Measurements from ENCODE around the gene CCT3.
"Not testable (repeated sequence)": the region's sequence is repeated elsewhere in the genome, so short reads cannot be mapped to it uniquely, and the experiment has no call there.

The CCT3 gene

DNA sequence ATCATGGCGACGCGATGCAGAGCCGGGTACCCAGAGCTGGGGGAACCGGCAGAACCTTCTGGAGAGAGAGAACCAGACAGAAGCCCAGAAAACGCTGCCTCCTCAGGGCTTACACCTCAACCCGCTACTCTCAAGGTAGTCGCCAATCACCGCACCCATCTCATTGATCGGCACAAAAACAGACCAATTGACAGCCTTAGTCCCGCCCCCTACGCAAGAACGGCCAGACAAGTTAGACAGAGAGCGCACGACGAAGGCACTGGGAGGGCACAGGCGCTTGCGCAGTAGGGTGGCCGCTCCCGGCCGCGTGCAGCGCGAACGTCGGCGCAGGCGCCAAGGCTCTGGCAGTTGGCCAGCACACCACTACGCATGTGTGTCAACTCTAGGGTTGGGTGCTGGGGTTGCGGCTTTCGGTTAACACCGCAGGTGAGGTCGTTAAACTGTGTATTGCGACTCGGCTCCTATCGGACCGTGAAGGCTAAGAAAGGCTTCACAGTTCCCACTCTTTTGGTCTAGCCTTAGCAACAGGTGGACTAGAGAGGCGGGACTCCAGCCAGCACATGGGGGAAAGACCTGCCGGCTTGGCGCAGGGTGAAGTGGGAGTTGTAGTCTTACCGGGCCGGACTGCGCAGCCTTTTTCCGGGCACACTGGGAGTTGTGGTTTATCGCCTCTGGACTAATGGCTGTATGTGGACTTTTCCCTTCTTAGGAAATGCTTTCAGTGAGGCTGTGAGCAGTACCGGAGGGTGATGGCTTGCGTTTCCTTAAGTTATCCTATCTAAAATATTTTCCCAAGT, at the start of gene CCT3, which contains the start of gene TSACC:
TSS of gene CCT3 (minus strand) at position 113 of the 797 bp plus-strand sequence. CDS start at position 5, 108 bp downstream.
TSS of gene TSACC (plus strand) at position 347 of the 797 bp plus-strand sequence. CDS start 1,232 bp downstream, outside the sequence.
- peak; percentile 100 for DNase-seq

DNA sequence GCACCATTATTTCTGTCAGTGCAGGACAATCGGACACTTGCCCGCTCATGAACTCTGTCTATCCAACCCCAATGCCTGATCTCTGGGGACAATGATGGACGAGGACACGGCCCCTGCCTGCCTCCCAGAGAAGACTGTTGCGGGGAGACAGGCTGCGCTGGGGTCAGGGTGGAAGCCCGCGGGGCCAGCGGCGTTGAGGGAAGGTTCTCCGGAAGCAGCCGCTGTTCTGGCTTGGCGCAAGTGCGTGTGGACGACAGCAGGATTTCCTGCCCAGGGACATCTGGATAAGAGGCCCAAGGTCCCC, 49.7 kb upstream of the CCT3 start:
- DNase-seq: no peak

GRCh38 chr1:156386949-156387869, 49.1 kb upstream of the CCT3 start:
- DNase-seq: no peak

DNA sequence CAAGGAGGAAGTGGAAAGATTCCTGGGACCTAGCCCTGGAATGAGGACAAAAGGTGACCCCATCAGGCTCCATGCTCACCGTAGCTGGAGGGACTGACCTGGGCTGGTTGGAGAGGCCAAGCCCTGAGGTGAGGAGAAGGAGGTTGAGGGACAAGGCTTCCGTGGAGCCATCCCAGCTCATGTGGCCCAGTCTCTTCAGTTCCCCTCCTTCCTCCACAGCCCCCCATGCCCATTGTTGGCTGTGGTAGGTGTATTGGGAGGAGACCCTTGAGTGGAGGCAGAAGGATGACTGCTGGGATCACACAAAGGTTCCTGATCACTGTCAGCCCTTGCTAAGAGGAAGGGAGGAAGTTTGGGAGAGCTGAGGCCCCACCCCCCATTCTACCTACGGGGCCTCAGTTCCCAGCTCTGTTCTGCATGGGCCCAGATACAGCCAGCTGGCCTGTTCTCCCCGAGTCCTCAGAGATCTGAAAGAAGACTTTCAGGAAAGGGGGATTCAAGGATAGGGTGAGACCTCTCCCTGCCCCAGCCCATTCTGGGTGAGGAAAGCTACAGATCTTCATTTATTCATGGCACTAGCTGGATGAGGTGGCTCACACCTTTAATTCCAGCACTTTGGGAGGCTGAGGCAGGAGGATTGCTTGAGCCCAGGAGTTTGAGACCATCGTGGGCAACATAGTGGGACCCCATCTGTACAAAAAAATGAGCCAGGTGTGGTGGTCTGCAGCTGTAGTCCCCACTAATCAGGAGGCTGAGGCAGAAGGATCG, 48.2 kb upstream of the CCT3 start:
- no peak for DNase-seq

GRCh38 chr1:156385534-156386031, 47.5 kb upstream of the CCT3 start:
- peak; percentile 79 to 80 for DNase-seq

DNA sequence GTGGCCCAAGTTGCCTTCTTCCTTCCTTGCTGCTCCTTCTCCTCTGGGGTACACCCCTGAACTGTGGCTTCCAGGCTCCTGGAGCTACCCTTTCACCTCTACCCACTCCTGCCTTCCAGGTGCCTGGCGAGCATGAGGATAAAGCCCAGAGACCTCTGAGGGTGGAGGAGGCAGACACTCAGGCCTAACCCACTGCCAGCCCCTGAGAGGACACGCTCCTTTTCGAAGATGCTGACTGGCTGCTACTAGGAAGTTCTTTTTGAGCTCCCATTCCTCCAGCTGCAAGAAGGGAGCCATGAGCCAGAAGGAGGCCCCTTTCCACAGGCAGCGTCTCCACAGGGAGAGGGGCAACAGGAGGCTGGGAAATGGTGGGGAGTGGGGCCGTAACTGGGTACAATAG, 46.6 kb upstream of the CCT3 start:
- no peak for DNase-seq

DNA sequence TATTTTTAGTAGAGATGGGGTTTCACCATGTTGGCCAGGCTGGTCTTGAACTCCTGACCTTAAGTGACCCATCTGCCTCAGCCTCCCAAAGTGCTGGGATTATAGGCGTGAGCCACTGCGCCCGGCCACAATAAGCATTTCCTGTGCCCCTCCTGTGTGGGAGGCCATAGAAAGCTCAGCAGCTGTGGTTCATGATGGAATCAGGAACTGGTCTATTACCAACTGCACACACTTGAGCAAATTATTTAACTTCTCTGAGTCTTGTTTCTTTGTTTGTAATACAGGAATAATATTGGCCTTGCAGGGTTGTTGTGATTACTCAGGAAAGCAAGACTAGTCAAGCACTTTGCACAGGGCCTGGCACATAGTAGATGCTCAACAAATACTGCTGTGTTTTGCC, 45.9 kb upstream of the CCT3 start:
- no peak for DNase-seq

DNA sequence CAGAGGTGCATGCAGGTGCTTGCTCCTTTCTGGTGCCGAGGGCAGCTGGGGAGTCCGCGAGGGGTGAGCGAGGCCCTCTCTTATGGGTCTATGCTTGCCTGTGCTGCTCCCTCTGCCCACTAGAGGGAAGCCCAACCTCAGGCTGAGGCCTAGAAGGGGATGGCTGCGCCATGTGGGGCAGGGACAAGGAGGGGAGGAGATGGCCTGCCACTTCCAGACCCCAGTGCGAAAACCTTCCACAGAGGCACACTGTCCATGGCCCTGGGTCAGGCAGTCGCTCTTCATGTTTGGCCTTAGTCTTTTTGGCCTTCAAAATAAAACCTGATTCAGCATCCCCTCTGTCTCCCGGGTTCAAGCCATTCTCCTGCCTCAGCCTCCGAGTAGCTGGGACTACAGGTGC, 44.9 kb upstream of the CCT3 start:
- DNase-seq: peak; percentile 89 to 90

- DNase-seq: no peak
Measured at GRCh38 chr1:156382561-156382960, 44.5 kb upstream of the CCT3 start.

- DNase-seq: no peak
Measured at GRCh38 chr1:156379420-156380165, 41.5 kb upstream of the CCT3 start.

DNA sequence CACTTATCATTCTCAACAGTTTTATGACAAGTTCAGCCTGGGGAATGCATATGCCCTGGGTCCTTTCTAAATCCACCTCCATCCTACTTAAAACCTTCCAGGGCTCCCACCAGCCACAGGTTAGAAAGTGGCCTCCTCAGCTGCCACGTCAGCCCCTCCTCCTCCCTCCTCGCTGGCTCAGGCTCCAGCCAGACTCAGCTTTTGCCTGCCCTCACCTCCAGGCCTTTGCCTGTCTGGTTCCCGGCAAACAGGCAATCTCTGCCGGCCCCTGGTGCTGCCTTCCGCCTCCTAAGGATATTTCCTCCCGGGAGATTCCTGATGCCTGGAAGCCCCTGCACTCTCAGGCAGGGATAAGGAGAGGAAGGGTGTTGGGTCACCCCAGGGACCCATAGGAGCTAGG, 40.5 kb upstream of the CCT3 start:
- no peak for DNase-seq

- no peak for DNase-seq
Measured at GRCh38 chr1:156376958-156377919, 39.1 kb upstream of the CCT3 start.

GRCh38 chr1:156376146-156376545, 38.1 kb upstream of the CCT3 start:
- no peak for DNase-seq

DNA sequence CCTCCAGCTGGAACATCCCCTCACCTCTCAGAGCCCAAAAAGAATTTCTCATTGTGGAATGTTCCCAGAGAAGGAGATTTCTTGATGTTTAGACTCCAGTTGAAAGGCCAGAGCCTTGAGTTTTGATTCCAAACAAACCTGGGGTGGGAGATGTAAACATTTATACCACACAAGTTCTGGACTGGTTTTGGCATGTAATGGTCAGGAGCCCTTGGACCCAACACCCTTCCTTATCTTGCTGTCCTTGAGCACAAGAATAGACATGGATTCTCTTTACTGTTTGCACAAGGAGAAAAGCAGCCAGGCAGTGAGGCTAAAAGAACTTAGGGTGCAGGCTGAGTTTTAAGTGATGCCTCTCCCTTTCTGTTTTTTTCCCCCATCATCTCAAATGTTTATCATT, 35.5 kb upstream of the CCT3 start:
- no peak for DNase-seq

- no peak for DNase-seq
Measured at GRCh38 chr1:156372876-156373275, 34.8 kb upstream of the CCT3 start.

- no peak for DNase-seq
Measured at GRCh38 chr1:156372265-156372586, 34.1 kb upstream of the CCT3 start.

DNA sequence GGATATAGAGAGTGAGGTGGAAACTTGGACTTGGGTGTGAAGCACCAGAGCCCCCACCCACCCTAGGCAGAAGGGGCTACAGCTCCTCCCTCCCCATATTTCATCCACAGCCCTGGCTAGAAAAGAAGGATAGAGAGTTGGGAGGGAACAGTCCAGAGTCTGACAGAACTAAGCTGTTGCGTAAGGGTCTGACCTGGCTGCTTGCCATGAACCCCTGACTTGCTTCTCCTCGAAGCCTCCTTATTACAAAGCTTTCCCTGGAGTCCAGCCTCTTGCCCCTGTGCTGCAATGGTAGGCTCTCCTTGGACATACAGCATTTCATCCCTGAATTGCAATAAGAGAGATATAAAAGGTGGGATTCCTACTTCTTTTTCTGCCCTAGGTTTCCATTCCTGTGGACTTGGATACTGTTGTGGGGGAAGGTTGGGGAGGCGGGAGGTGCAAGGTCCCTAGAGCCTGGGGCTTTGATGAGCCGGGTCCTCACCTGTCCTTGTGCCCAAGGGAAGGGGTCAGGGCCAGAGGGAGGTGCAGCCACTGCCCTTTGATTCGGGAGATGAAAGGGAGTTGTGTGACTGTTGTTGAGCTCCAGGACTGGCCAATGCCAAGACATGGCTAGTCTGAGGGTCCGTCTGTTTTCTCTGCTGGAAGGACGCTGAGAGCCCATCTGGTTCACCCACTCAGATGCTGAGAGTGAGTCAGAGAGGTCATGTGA, 33.6 kb upstream of the CCT3 start:
- DNase-seq: no peak

DNA sequence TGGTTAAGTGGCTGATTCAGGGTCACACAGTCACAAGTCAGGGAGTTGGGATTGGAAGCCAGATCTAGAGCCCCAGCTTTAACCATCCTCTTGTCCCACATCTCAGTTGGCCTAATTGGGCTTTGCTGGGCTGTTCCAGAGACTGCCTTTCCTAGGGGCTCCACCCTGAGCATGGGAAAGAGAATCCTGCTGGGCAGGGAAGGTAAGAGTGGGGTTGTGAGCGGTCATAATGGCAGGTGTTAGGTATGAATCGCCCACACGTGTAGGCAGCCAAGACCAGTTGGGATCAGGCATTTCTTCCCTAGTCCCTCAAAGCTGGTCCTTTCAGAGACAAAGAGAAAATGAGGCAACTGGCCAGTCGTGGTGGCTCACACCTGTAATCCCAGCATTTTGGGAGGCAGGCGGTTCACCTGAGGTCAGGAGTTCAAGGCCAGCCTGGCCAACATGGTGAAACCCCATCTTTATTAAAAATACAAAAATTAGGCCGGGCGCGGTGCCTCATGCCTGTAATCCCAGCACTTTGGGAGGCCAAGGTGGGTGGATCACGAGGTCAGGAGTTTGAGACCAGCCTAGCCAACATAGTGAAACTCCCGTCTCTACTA, 31.7 kb upstream of the CCT3 start:
- not testable (repeated sequence) for DNase-seq

DNA sequence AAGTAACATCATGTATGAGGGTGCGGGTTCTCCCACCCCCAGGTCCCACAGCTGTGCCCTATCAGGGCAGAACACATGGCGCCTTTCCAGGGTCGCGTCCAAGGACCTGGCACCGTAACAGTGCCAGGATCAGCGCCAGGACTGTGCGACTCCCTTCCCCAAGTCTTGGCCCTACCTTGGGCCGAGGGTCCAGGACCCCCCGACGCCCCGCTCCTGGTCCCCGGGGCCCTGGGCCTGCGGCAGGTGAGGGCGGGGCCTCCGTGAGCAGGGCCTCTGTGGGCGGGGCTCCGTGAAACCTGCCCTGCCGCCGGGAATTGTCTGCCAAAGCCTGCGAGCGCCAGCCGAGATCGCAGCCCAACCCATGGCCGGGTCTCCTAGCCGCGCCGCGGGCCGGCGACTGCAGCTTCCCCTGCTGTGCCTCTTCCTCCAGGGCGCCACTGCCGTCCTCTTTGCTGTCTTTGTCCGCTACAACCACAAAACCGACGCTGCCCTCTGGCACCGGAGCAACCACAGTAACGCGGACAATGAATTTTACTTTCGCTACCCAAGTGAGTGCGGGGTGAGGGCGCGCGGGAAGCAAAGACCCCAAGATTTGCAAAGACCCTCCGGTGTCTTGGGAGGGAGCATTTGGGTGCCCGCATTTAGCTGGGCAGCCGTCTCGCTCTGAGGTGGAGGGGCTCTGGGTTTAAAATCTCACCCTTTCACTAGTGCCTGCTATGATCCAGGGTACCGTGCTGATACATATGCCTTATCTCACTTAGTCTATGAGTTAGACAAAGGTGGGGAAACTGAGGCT, 31.0 kb upstream of the CCT3 start, which contains the start of gene RHBG:
TSS of gene RHBG (plus strand) at position 323 of the 796 bp plus-strand sequence. CDS start at position 362, 39 bp downstream.
- DNase-seq: no peak

All from SHP77 (cell line).